IMR-90 (cell line): ENCODE measurements around the gene GOLGA8B.

Experiments
- CEBPB ChIP-seq: IDR thresholded peaks from 2 replicates; pipeline ENCODE4 v1.6.1; 2012; ENCODE audit warnings: low read depth, low read length, improper control_type of control experiment
- ELK1 ChIP-seq: fragments of 150-350 bp; IDR thresholded peaks from 2 replicates; pipeline ENCODE4 v1.6.1; 2016; ENCODE audit warnings: low read depth, mild to moderate bottlenecking, low read length, moderate library complexity, borderline replicate concordance
- POLR2A ChIP-seq: IDR thresholded peaks from 2 replicates; pipeline ENCODE4 v1.6.1; 2012; ENCODE audit warnings: mild to moderate bottlenecking, low read depth, low read length
- RAD21 ChIP-seq: IDR thresholded peaks from 2 replicates; pipeline ENCODE4 v1.6.1; 2012; ENCODE audit warnings: low read length, improper control_type of control experiment
- RFX5 ChIP-seq: IDR thresholded peaks from 2 replicates; pipeline ENCODE4 v1.8.0; 2012; ENCODE audit warnings: low read depth, mild to moderate bottlenecking, low read length, moderate library complexity
- SMC3 ChIP-seq: fragments of 150-350 bp; IDR thresholded peaks from 2 replicates; pipeline ENCODE4 v1.6.1; 2016; ENCODE audit warnings: low read depth, mild to moderate bottlenecking, antibody characterized with exemption, low read length, moderate library complexity
- TF ChIP-seq, protein P1 (sequence below): conservative IDR thresholded peaks from 2 replicates; pipeline ENCODE4 v1.5.1; 2012; ENCODE audit warnings: mild to moderate bottlenecking, low read depth, low read length, improper control_type of control experiment

- TF ChIP-seq RFX5 (no peak), SMC3 (no peak), POLR2A (no peak), CEBPB (no peak), ELK1 (no peak), RAD21 (no peak)
- TF ChIP-seq, protein P1, sequence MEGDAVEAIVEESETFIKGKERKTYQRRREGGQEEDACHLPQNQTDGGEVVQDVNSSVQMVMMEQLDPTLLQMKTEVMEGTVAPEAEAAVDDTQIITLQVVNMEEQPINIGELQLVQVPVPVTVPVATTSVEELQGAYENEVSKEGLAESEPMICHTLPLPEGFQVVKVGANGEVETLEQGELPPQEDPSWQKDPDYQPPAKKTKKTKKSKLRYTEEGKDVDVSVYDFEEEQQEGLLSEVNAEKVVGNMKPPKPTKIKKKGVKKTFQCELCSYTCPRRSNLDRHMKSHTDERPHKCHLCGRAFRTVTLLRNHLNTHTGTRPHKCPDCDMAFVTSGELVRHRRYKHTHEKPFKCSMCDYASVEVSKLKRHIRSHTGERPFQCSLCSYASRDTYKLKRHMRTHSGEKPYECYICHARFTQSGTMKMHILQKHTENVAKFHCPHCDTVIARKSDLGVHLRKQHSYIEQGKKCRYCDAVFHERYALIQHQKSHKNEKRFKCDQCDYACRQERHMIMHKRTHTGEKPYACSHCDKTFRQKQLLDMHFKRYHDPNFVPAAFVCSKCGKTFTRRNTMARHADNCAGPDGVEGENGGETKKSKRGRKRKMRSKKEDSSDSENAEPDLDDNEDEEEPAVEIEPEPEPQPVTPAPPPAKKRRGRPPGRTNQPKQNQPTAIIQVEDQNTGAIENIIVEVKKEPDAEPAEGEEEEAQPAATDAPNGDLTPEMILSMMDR = no peak
Measured at GRCh38 chr15:34606131-34606530, 22.7 kb upstream of the GOLGA8B start.
